ENCODE data around the gene EFEMP1. TPM values are rescaled to one million over a fixed set of nuclear protein-coding genes. Genes with fewer than 3 reads are reported as not detected.

EFEMP1 gene
- total and polyA plus RNA-seq, 10 of the 15 experiments (the other 5 are each of a cell fraction or from before 2014, with no cell fraction given): 0.27 to 1.2 (median 0.35) TPM; not detected in 6

- TF ChIP-seq, protein P1, sequence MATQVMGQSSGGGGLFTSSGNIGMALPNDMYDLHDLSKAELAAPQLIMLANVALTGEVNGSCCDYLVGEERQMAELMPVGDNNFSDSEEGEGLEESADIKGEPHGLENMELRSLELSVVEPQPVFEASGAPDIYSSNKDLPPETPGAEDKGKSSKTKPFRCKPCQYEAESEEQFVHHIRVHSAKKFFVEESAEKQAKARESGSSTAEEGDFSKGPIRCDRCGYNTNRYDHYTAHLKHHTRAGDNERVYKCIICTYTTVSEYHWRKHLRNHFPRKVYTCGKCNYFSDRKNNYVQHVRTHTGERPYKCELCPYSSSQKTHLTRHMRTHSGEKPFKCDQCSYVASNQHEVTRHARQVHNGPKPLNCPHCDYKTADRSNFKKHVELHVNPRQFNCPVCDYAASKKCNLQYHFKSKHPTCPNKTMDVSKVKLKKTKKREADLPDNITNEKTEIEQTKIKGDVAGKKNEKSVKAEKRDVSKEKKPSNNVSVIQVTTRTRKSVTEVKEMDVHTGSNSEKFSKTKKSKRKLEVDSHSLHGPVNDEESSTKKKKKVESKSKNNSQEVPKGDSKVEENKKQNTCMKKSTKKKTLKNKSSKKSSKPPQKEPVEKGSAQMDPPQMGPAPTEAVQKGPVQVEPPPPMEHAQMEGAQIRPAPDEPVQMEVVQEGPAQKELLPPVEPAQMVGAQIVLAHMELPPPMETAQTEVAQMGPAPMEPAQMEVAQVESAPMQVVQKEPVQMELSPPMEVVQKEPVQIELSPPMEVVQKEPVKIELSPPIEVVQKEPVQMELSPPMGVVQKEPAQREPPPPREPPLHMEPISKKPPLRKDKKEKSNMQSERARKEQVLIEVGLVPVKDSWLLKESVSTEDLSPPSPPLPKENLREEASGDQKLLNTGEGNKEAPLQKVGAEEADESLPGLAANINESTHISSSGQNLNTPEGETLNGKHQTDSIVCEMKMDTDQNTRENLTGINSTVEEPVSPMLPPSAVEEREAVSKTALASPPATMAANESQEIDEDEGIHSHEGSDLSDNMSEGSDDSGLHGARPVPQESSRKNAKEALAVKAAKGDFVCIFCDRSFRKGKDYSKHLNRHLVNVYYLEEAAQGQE (IDR thresholded peaks at IDR 0.05; ENCODE audit: low read depth, low read length): no peak
- TF ChIP-seq CHD2 (IDR thresholded peaks at IDR 0.05; ENCODE audit: borderline replicate concordance, low read depth, low read length): no peak
- no peak for TF ChIP-seq EED (IDR thresholded peaks at IDR 0.05; ENCODE audit: low read depth)
- no peak for TF ChIP-seq BRCA1 (IDR thresholded peaks at IDR 0.05; ENCODE audit: low read depth, low read length)
- TF ChIP-seq, protein P2, sequence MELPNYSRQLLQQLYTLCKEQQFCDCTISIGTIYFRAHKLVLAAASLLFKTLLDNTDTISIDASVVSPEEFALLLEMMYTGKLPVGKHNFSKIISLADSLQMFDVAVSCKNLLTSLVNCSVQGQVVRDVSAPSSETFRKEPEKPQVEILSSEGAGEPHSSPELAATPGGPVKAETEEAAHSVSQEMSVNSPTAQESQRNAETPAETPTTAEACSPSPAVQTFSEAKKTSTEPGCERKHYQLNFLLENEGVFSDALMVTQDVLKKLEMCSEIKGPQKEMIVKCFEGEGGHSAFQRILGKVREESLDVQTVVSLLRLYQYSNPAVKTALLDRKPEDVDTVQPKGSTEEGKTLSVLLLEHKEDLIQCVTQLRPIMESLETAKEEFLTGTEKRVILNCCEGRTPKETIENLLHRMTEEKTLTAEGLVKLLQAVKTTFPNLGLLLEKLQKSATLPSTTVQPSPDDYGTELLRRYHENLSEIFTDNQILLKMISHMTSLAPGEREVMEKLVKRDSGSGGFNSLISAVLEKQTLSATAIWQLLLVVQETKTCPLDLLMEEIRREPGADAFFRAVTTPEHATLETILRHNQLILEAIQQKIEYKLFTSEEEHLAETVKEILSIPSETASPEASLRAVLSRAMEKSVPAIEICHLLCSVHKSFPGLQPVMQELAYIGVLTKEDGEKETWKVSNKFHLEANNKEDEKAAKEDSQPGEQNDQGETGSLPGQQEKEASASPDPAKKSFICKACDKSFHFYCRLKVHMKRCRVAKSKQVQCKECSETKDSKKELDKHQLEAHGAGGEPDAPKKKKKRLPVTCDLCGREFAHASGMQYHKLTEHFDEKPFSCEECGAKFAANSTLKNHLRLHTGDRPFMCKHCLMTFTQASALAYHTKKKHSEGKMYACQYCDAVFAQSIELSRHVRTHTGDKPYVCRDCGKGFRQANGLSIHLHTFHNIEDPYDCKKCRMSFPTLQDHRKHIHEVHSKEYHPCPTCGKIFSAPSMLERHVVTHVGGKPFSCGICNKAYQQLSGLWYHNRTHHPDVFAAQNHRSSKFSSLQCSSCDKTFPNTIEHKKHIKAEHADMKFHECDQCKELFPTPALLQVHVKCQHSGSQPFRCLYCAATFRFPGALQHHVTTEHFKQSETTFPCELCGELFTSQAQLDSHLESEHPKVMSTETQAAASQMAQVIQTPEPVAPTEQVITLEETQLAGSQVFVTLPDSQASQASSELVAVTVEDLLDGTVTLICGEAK (IDR thresholded peaks at IDR 0.05; ENCODE audit: borderline replicate concordance): no peak
Observed at GRCh38 chr2:55917713-55918390, 5.7 kb downstream of the EFEMP1 start (continued).
